Keratinocyte (primary cell): ENCODE data around the gene DDAH2.

Source experiments
- CTCF ChIP-seq, 3 experiments: IDR thresholded peaks in 1 of 3; conservative IDR thresholded peaks in 1 of 3; optimal IDR thresholded peaks in 1 of 3; 2 replicates in 2 of 3; 3 replicates in 1 of 3; pipeline versions ENCODE3 to v1.5.1; 2011; ENCODE audit warnings: low read length in 3 of 3, mild to moderate bottlenecking in 3 of 3, moderate library complexity in 2 of 3, control low read depth in 1 of 3, inconsistent platforms in 1 of 3; ENCODE audit not compliant: insufficient read depth in 2 of 3; ENCODE audit errors: extremely low read depth in 1 of 3
- EZH2 ChIP-seq: IDR thresholded peaks from one replicate; pipeline ENCODE4 v1.6.1; 2012; ENCODE audit warnings: inconsistent platforms, mild to moderate bottlenecking, low read length, moderate library complexity

- TF ChIP-seq CTCF (optimal IDR thresholded peaks at IDR 0.05 in 1 of 3, IDR thresholded peaks at IDR 0.05 in 1 of 3, conservative IDR thresholded peaks at IDR 0.05 in 1 of 3; ENCODE audit: extremely low read depth in 1 of 3, insufficient read depth in 2 of 3, low read length in 3 of 3): no peak
- TF ChIP-seq EZH2: no peak
These were observed 21.4 kb upstream of the DDAH2 start for GRCh38 chr6:31750411-31751022.
